ENCODE measurements around the gene SSBP3. TPM values are rescaled to one million over a fixed set of nuclear protein-coding genes. Genes with fewer than 3 reads are reported as not detected.
A peak's percentile ranks its signal among the peaks of the same experiment; 100 is the strongest.

SSBP3 gene
- total and polyA plus RNA-seq, 2 donors from 2014 or later, result 33.3 to 49.6 TPM

DNA sequence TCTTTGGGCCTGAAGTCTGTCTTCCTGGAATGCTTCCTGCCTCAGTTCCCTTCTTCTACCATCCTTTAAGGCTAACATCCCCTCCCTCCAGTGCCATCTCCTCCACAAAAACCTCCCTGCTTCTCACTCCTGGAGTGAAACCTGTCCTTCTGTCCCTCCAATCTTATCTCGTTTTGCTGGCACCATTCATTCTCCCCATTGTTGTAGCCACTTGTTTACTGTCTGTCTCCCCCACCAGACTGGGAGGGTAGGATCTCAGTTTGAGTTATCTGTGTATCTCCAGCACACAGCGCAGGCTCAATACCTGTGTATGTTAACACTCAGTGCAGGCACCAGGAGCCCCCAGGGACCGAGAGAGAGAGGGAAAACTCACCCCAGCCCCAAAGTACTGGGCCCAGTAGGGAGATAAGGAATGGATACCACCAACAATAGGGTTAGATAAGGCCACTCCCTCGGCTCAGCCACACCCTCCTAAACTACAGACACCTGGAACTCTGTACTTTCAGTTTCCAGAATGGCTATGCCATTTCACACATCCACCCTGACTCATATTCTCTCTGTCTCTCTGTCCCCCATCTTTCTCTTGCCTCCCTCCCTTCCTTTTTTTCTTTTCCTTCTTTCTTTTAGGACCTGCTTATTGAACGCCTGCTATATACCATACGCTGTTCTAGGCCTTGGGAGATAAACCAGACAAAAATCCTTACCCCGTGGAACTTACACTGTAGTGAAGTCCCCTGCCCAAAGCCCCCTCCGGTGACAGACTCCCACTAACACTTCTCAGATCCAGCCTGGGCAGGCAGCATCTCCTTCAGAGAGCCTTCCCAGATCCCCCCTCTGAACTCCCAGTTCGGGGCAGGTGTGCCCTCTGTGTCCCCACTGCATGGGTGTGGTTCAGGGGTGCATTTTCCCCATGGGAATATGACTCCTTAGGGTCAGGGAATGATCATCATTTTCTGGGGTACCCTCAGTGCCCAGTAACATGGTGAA lies 3.3 kb upstream of the SSBP3 start:
- Histone ChIP-seq H3K27ac (ENCODE audit: low read depth in 2 of 2, low read length in 2 of 2) (peak overlapping the region; percentile 43 to 78), H3K4me3 (ENCODE audit: low read length in 3 of 3) (no peak overlapping the region), H3K9me3 (ENCODE audit: control insufficient read depth in 2 of 3, insufficient read depth in 1 of 3, low read length in 3 of 3) (no peaks in the 10 kb centered on the region), H3K36me3 (ENCODE audit: control insufficient read depth in 2 of 3, insufficient read depth in 3 of 3, low read length in 3 of 3) (no peaks in the 10 kb centered on the region), H3K27me3 (ENCODE audit: control insufficient read depth, insufficient read depth, low read length) (no peaks in the 10 kb centered on the region), H3K4me1 (ENCODE audit: control insufficient read depth in 2 of 3, insufficient read depth in 2 of 3, low read depth in 1 of 3, low read length in 3 of 3) (peaks cover 3 to 27% (median 14%) of the 10 kb centered on the region in 3 donors), H3K9ac (ENCODE audit: low read length in 3 of 3) (peak overlapping the region in 1 of 3 donors; percentile 40)
- DNase-seq (peak in 1 of 5 donors; percentile 71), FAIRE-seq (no peak)
- intact Hi-C loops (cut with DNase I), result loop anchor here (5.0 to 10.0 kb wide), 2 partner anchors 78 to 145 kb away; no protein-coding TSS in a partner anchor
- TF ChIP-seq CTCF (IDR thresholded peaks at IDR 0.05; ENCODE audit: borderline replicate concordance, extremely low read depth, insufficient read depth), result no peak

DNA sequence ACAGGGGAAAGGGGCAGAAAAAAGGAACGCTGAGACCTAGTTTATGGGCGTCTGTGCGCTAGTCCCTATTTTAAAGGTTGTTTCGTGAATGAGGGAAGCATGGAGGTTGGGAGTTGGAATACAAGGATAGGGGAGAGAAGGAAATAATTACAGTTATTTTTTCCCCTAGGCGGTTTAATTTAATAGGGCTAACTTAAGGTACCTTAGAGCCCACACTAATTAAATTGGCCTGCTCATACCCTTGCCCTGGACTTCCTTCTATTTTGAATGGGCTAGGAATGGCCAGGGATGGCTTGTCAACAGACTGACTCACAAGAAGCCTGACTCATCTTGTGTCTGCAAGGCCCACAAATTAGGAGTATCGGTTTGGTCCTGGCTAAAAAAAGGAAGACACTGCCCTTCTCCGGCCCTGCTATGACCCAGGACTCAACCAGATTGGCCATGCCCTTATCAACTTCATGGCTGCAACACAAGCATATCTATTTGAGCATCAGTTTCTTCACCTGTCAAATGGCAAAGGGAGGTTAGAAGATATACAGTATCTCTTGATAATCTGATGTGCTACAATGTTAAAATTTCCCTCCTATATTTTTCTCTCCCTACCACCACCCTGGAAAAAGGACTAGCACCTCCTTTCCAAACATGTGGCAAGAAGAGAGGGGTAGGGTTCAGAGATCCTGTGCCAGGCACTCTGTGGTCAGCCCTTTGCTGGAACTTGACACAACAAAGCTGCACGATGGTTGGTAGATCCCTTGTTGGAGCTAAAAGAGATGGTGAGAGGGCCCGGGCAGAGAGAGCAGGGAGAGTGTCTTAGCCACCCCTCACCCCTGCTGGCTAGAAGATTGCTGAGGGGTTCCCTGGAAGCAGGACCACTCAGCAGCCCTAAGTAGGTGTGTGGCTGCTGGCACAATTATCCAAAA lies 2.2 kb upstream of the SSBP3 start:
- TF ChIP-seq CTCF (IDR thresholded peaks at IDR 0.05; ENCODE audit: borderline replicate concordance, extremely low read depth, insufficient read depth), result no peak
- no peak for DNase-seq
- peak overlapping the region in 2 of 3 donors; percentile 6 to 8 for H3K4me3 ChIP-seq (ENCODE audit: low read length in 3 of 3)
- no peaks in the 10 kb centered on the region for H3K27me3 ChIP-seq (ENCODE audit: control insufficient read depth, insufficient read depth, low read length)
- peak overlapping the region; percentile 43 to 78 for H3K27ac ChIP-seq (ENCODE audit: low read depth in 2 of 2, low read length in 2 of 2)
- no peaks in the 10 kb centered on the region for H3K36me3 ChIP-seq (ENCODE audit: control insufficient read depth in 2 of 3, insufficient read depth in 3 of 3, low read length in 3 of 3)
- peaks cover 4 to 26% (median 14%) of the 10 kb centered on the region in 3 donors for H3K4me1 ChIP-seq (ENCODE audit: control insufficient read depth in 2 of 3, insufficient read depth in 2 of 3, low read depth in 1 of 3, low read length in 3 of 3)
- intact Hi-C loops (cut with DNase I), result loop anchor here (5.0 to 10.0 kb wide), 2 partner anchors 79 to 144 kb away; no protein-coding TSS in a partner anchor
- no peak overlapping the region for H3K9ac ChIP-seq (ENCODE audit: low read length in 3 of 3)
- H3K9me3 ChIP-seq (ENCODE audit: control insufficient read depth in 2 of 3, insufficient read depth in 1 of 3, low read length in 3 of 3), result no peaks in the 10 kb centered on the region
- no peak for FAIRE-seq

- DNase-seq (peak; percentile 68 to 97 (median 84)), FAIRE-seq (peak; percentile 95)
- H3K4me1 ChIP-seq (ENCODE audit: control insufficient read depth in 2 of 3, insufficient read depth in 2 of 3, low read depth in 1 of 3, low read length in 3 of 3), result peaks cover 8 to 32% (median 14%) of the 10 kb centered on the region in 3 donors
- TF ChIP-seq CTCF (IDR thresholded peaks at IDR 0.05; ENCODE audit: borderline replicate concordance, extremely low read depth, insufficient read depth), result no peak
- no peaks in the 10 kb centered on the region for H3K27me3 ChIP-seq (ENCODE audit: control insufficient read depth, insufficient read depth, low read length)
- intact Hi-C loops (cut with DNase I), result loop anchor here (5.0 to 10.0 kb wide), 2 partner anchors 80 to 143 kb away; no protein-coding TSS in a partner anchor
- no peaks in the 10 kb centered on the region for H3K36me3 ChIP-seq (ENCODE audit: control insufficient read depth in 2 of 3, insufficient read depth in 3 of 3, low read length in 3 of 3)
- H3K4me3 ChIP-seq (ENCODE audit: low read length in 3 of 3), result peak overlapping the region; percentile 67 to 85 (median 82)
- H3K27ac ChIP-seq (ENCODE audit: low read depth in 2 of 2, low read length in 2 of 2), result peak overlapping the region; percentile 95 to 96
- H3K9ac ChIP-seq (ENCODE audit: low read length in 3 of 3), result peak overlapping the region; percentile 34 to 89 (median 73)
- no peaks in the 10 kb centered on the region for H3K9me3 ChIP-seq (ENCODE audit: control insufficient read depth in 2 of 3, insufficient read depth in 1 of 3, low read length in 3 of 3)
These were observed 1.4 kb upstream of the SSBP3 start for GRCh38 chr1:54407404-54408146.
